SKM-1 treated with dmso at 0.1 percent for 144 hours (cell line): ENCODE results near the gene C1orf174.

Experiments
- DNase-seq: peaks from one replicate; lab custom pipeline; 2025; ENCODE audit not compliant: unreplicated experiment; lab: John Stamatoyannopoulos, UW

The C1orf174 gene

DNA sequence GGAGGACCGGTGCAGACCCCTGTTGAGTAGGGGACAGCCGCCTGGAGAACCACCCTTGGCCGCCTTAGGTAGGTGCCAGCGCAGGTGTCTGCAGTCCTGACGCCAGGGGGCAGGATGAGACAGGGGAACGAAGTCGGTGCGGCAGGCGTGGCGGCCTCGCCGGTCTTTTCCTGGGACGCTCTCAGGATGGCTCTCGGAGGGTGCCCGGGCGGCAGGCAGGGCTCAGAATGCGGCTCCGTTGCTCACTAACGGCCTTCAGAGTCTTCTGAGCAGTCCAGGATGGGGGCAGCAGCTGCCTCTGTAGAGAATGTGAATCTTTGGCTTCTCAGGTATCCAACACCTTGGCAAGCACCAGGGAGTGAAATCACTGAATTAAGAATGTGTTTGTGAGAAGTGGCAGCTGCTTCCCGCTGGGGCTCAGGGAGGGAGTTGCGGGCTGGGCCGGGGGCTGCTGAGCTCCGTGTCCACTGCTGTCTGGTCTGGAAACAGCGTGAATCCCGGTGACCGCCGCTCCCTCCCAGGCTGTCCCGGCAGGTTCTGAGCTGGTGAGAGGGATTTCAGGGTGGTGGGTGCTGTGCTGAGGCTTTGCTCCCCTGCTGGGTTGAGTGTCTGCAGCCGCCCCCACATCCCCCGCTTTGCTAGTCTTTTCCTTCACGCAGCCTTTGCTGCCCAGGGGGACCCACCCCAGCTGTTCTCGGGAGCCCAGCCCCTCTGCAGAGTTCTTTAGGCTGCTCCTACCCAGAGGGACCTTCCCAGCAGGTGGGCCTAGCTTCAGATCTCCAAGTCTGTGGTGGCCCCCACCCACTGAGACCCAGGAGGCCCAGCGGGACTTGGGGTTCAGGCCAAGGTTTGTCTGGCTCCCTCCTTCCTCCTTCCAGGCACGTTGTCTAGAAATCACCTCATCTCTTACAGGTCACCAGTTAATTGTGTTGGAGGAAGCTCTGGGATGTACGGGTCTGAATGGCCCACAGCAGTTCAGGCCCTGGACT is 11.1 kb upstream of the C1orf174 start:
- DNase-seq = no peak

DNA sequence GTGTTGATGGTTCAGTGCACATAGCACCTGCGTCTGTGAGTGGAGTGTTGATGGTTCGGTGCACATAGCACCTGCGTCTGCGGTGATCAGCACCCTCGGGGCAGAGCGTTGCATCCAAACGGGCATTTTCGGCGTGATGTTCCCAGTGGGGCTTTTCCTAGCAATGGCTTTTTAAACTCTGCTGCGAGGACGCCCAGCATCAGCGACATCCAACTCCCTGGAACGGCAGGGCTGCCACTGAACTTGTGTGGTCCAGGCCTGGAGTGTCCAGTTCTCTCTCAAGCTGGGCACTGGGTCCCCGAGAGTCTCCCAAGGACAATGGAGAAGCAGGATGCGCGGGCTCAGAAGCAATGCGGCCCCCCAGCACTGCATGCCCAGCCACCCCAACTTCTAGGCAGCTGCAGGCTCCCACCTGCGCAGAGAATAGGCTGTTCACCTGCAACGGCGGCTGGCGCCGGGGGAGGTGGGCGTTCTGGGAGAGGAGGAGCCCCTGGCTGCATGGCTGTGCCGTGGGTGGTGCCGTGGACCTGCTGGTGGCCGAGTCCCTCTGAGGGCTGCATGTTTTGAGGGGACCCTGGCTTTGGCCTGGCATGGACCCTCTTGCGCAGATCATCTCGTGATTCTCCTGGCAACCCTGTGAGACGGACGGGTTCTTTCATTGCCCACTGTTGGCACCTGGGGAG is 10.1 kb upstream of the C1orf174 start:
- no peak for DNase-seq

DNA sequence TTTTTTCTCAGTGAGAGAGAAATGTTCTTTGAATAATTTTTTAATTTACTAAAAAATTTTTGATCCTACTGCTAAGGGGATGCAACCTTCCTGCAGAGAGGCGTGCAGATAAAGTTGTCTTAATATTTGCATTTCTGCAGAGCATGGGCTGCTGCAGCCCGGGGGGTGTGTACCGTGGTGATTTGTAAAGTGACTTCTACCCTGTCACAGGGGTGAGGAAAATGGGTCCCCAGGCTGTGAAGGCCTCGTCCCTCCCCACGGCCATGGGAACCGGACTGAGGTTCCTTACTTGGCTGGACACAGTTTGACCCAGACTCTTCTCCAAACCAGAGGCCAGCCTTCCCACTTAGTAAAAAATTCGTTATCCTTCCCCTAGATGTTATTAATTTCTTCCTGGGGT is 9.5 kb upstream of the C1orf174 start:
- DNase-seq = no peak

DNA sequence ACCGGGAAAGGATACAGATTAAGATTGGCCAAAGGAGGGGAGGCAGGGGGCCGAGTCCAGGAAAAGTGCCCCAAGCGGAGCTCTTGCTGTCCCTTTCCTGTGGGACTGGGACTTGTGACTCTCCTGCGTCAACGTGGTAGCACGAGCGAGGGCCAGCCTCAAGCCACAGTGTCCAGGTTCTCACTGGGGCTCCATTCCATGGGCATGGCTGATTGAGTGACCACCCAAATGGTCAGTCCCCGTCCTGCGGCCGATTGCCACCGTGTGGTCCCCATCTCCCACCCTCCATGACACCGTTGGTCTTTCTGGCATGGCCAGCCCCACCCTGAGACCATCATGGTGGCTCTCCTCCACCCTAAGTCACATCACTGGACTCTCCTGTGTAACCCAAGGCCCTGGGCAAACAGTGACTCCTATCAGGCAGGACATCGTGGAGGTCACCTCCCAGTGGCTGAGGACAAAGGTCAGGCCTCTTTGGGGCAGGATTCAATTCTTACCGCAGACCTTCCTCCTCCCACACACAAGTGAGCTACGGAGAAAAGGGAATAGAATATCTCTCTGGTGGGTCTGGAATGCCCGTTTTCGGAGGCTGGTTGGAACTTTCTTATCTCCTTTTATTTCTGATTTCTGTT is 8.9 kb upstream of the C1orf174 start:
- no peak for DNase-seq

DNA sequence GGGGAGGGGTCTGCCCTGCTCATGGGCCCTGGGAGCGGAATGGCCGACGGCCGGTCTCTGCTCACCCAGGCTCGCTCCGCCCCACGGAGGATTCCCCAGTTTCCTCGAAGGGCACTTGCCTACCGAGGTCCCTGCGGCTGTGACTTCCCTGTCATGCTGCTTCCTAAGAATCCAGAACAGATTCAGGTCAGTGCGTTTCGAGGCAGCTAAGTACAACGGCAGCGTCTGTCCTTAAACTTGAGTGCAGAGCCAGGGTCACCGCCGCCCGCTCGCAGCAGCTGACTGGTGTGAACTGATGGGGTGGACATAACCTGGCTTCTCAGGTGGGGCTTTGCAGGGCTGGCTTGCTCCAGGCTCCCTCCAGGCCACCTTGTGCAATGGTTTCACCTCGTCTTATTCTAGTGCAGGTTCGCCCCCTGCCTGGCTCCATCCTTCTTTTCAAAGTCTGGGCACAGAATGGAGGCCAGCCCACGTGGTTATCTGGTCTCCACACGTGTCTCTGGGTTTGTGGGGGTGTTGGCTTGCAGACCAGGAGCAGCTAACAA is 7.6 kb upstream of the C1orf174 start:
- no peak for DNase-seq

DNA sequence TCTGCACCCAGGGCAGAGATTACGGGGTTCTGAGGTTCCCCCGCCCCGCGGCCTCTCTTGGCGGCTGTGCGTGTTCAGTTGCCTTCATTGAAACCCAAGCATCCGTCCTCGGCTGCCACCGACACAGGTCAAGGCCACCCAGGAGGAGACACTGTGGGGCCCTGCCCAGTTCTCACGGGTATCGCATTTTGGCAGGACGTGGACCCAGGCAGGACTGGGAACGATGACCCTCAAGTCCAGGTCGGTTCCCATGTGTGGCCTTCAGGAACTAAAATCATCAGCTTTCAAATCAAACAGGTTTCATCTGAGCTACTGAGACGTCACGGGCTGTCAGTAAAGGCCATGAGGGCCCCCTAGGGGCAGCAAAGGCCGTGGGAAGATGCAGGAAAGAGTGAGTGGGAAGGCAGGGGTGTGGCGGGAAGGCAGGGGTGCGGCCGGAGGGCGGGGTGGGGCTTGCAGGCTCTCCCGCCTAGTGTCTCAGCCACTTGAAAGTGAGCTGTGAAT is 7.0 kb upstream of the C1orf174 start:
- DNase-seq = no peak

DNA sequence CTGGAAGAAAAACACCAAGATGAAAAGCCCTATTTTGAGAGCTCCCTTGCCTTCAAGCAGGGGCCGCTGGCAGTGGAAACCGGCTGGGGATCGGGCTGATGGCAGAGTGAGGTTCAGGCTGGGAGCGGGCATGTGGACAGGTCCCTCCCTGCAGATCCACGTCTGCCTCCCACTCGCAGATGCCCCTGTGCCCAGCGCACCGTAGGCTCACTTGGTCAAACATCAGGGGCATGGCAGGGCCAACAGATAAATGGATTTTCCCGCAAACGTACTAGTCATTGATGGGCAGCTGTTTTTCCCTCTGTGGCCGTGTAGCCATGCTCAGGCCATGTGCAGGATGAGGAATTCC is 6.6 kb upstream of the C1orf174 start:
- DNase-seq = no peak

DNA sequence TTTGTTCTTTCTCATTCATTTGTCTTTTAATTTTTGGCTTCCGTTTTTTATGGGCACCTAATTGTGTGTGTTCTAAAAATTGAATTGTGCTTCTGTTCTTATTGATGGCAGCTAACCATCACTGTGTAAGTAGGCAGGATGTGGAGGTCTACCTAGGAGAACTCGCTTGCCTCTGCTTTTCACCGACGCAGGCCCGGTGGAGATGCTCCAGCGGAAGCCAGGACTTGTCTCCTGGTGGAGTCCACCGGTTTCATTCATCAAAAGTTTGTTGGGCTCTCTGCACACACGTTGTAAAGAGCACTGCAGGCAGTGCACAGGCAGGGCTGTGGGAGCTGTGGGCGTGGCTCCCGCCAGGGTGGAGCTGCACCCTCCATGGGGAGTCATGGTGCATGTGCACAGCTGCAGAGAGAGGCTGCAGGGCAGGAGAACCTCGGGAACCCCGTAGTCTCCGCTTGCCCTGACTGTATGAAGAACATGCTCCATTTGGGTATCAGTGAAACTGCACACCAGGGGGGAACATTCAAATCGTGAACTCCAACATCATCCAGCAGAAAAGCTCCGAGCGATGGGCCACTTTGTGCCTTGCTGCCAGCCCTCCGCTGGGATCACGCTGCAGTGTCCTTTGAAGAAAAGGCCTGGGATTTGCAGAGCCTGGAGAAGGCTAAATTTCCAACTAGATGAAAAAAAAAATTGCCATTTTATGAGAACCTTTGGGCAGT is 6.0 kb upstream of the C1orf174 start:
- no peak for DNase-seq

DNA sequence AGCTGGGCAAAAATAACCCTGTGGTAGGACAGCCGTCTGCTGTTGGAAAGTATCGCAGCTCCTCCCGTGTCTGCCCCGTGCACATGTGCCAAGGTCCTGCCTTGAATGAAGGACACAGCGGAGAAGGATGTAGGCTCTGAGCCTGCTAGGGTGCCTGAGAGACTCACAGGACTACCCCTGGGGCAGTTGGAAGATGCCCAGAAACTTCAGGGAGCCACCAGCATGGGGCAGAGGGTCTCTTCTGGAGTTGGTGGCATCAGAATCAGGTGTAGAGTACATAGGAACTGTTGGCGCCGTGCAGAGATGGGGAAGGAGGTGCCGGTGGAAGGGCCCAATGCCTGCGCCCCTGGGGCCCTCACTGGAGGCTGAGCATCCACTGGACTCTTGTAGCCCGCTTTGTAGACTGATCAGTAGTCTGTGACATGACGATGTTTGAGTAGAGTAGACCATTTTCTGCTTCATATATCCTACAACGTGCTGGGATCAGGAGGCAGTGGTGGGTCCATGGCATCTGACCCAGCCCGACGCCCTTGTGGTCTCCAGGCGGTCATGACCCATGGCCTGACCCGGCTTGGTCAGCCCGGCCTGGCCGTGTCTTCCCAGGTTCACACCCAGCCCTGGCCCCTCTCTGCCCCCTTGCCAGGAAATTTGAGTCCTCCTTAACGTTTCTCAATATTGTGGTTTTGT is 5.3 kb upstream of the C1orf174 start:
- no peak for DNase-seq

DNA sequence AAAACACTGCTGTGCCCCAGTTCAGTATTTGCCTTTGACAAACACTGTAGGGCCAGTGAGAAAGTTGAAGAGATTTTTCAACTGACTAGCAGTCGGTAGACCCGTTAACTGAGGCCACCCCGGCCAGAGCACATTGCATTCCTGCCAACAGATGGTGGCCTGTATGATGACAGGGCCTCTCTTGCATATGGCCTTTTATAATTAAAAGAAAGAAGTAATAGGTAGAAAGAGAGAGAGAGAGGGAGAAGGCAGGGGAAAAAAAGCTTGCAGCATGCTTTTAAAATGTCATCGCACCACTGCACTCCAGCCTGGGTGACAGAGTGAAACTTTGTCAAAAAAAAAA is 4.7 kb upstream of the C1orf174 start:
- no peak for DNase-seq

DNA sequence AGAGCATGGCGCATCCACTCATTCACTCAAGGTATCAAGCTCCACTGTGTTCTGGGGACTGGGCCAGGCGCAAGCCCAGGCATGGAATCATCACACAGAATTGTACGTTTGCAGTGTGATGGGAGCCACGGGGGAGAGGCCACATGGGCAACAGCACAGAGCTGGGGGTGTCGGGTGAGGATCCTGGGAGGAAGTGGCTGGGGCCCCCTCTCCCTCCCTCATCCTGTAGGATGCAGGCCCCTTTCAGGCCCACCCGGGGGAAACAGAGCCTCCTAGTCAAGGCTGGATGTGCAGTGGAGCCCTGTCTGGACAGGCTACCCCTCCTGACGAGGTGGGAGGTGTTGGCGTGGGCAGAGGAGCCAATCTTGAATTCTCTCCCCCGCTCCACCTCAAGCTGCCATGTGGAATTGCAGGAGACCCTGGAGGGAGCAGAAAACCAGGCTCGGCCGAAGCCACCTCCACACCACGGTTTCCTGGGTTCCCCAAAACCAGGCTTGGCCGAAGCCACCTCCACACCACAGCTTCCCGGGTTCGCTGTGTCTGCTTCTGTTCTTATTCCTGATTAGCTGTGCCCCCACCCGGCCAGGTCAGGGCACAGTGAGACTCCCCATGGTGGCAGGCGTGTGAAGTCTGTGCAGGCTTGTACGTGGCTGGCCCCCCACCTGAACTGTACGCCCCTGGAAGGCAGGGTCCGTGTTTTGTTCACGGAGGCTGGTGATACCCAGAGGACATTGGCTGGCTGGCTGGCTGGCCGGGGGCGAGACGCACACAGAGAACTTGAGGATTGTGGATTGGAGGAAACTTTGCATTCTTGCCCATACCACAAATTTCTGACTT is 4.2 kb upstream of the C1orf174 start:
- no peak for DNase-seq

DNA sequence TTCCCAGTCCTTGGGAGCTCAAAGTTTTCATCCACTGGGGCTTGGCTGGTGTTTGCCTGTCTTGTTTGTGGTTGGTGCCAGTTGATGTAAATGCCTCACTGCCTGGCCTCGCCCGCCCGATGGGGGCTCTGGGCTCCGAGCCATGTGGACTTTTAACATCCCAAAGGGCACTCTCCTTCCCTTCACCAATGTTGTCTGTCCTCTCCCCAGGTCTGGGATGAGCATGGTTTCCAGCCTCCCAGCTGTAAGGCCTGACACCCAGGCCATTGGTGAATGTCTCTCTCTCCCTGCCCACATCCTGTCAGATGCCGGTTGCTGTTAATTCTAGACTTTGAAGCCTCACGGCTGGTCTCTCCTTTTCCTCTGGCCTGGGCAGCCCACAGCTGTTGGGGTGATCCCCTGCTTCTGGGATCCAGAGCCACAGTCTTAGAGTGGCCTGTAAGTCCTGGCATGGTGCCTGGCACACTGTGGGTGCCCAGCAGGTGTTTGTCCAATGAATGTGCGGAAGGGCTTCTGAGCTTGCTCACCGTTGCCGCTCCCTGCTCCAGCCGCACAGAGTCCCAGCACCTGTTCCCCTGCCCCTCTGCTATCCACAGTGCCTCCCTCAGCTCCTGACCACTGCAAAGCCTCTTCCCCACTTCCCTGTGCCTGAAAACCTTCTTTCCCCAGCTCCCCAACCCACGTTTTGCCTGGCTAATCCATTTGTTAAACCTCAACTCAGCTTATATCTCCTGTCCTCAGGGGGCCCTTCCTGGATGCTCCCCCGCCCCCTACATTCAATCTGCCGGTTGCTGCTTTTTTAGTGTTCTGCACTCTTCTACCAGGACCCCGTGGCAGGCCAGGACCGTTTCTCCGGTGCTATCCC is 3.3 kb upstream of the C1orf174 start:
- DNase-seq = no peak

DNA sequence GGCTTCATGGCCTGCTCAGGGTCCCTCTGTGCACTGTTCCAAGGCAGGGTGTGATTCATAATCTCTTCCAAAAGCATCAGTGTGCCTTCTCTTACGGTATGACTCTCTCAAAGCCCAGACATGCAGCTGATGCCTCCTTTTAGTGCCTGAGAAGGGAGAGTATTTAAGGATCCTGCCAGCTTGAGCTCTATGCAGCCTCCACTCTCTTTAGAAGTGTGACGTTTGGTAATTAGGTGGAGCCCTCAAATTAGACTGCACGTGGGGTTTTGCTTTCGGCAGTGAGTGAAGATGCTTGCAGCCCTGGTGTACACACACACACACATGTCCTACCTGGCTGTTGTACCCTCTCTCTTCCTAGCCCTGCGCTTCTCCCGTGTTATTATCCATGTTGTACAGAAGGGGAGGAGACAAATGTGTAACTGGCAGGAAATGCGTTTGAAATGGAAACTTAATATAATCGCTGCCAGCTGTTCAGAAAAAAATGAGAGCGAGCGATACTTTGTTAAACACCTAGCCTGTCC is 2.6 kb upstream of the C1orf174 start:
- DNase-seq = no peak

DNA sequence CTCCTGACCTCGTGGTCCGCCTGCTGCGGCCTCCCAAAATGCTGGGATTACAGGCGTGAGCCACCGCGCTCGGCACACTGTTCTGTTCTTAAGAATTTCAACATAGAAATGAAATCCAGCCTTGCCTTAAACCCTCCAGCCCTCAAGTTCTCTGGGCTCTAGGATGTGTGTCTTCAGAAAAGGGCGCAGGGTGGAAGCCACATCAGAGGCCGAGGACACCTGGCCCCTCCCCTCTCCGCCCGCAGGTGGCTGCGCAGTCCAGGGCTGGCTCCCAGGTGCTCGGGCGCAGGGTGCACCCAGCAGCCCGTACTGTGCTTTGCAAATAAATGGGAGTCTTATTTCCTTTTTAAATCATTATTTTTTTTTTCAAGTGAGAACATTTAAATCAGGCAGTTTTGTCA is 2.0 kb upstream of the C1orf174 start:
- no peak for DNase-seq

DNA sequence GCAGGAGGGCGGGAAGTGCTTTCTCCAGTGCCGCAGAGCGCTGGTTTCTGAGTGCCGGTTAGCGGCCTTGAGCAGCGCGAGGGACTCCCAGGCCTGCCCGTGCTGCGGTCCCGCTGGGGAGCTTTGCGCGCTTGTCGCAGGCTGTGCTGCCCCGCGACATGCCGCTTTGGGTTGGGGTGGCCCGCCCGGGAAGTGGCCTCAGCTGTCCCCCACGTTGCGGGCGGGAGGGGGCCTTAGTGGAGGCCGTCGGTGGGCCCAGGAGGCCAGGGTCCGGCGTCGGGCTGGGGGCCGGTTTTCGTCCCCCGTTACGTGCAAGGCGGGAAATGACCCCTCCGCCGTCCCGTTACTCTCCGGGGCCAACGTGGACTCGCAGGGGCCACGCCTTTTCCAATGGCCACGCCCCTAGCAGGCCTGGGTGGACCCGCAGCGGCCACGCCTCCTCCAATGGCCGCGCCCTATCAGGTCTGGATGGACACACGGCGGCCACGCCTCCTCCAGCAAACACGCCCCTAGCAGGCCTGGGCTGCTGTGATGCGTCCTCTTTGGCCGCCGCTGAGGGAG is 977 bp upstream of the C1orf174 start:
- DNase-seq = peak; percentile 84

DNA sequence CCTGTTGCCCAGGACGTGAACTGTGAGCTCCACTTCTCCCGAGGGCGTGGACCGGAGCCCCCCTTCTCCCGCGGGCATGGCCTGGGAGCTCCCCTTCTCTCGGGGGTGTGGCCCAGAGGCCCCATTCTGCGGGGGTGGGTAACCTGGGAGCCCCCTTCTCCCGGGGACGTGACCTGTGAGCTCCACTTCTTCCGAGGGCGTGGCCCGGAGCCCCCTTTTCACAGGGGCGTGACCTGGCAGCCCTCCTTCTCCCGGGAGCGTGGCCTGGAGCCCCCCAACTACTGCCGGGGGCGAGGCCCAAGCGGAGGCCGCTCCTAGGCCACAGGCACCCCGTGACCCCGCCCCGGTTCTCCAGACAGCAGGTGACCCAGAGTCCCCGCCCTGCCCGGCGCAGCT is 320 bp downstream of the C1orf174 start:
- DNase-seq = no peak

DNA sequence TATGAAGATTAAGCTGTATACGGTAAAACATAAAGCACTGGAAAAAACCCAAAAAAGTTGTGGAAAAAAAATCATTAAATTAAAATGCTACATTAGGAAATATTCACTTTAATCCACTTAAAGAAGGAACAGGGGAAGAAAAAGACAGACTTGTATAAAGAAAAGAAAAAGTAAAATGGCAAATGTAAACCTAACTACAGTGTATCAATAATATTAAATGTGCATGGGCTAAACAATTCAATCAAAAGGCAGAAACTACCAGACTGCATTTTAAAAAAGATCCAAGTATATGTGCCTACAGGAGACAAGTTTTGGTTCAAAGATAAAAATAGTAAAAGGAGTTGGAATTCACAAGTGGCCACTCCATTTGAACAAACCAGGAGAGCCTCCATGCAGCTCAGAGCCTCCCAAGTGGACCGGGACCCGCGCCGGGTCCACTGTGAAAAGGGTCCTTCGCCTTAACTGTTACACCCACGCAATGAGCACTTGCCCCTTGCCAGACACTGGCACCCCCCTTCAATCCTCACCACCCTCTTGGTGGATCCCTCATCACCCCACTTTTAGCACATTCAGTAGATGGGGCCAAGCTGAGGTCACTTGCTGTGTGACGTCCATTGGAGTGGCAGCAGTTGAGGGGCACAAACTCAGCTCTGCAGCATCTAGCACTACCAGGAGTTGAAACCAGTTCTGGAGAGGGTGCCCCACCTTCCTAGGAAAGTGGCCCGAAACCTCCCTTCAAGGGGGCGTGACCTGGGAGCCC is 898 bp downstream of the C1orf174 start:
- no peak for DNase-seq

DNA sequence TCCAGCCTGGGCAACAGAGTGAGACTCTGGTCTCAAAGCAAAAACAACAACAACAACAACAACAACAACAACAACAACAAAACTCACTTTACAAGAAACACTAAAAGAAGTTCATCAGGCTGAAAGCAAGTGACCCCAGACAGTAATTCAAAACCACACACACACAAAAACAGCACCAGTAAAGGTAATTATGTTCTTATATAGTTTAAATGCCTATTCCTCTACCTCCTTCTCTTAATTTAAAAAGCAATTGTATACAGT is 1.7 kb downstream of the C1orf174 start:
- no peak for DNase-seq
